Progenitor cell of endocrine pancreas (in vitro differentiated cells): ENCODE measurements around the gene NEK7. TPM values are rescaled to one million over a fixed set of nuclear protein-coding genes. Genes with fewer than 3 reads are reported as not detected.

Experiments used
- DNase-seq: peaks from one replicate; pipeline ENCODE4 v3.0.0; 2021; ENCODE audit warnings: low spot score; ENCODE audit not compliant: unreplicated experiment
- H3K27ac Mint-ChIP-seq: 2 replicates; pipeline ENCODE4 v1.8.0; 2021; ENCODE audit warnings: mild to moderate bottlenecking, moderate library complexity, mixed read lengths
- H3K27me3 Mint-ChIP-seq: 2 replicates; pipeline ENCODE4 v1.8.0; 2021; ENCODE audit warnings: mixed read lengths
- H3K36me3 Mint-ChIP-seq: 2 replicates; pipeline ENCODE4 v1.8.0; 2022; ENCODE audit warnings: mixed read lengths; ENCODE audit not compliant: insufficient read depth
- H3K4me1 Mint-ChIP-seq: 2 replicates; pipeline ENCODE4 v1.8.0; 2021; ENCODE audit warnings: low read depth, mixed read lengths
- H3K4me3 Mint-ChIP-seq: 2 replicates; pipeline ENCODE4 v1.8.0; 2021; ENCODE audit warnings: low read depth, mild to moderate bottlenecking, moderate library complexity, mixed read lengths
- H3K9me3 Mint-ChIP-seq: 2 replicates; pipeline ENCODE4 v1.8.0; 2021; ENCODE audit warnings: low read depth, mixed read lengths
- CTCF ChIP-seq: fragments of 200-600 bp; sonication (generic); IDR thresholded peaks from one replicate; pipeline ENCODE4 v1.5.0; 2021; ENCODE audit warnings: antibody characterized with exemption, mild to moderate bottlenecking; ENCODE audit not compliant: unreplicated experiment
- total RNA-seq: library from RNA; stranded (reverse); gene quantifications from 2 replicates; pipeline ENCODE4 v1.2.1, GENCODE V29; 2021

The NEK7 gene
- total RNA-seq, 1 donor from 2014 or later: 25.9 TPM

- Mint-ChIP-seq H3K27me3 (no peaks in the 10 kb centered on the region), H3K4me1 (peaks cover 2% of the 10 kb centered on the region), H3K9me3 (peaks cover 4% of the 10 kb centered on the region), H3K4me3 (no peak overlapping the region), H3K36me3 (no peaks in the 10 kb centered on the region), H3K27ac (no peak overlapping the region)
- DNase-seq: no peak
- TF ChIP-seq CTCF: no peak
Observed at GRCh38 chr1:198333744-198334143, 176.9 kb downstream of the NEK7 start.

- Mint-ChIP-seq H3K27ac (no peak overlapping the region), H3K4me1 (peaks cover 2% of the 10 kb centered on the region), H3K4me3 (no peak overlapping the region), H3K27me3 (no peaks in the 10 kb centered on the region), H3K9me3 (peaks cover 4% of the 10 kb centered on the region), H3K36me3 (no peaks in the 10 kb centered on the region)
- TF ChIP-seq CTCF: no peak
- DNase-seq: no peak
Observed at GRCh38 chr1:198335663-198336062, 178.9 kb downstream of the NEK7 start.

GRCh38 chr1:198337886-198338285 is 181.1 kb downstream of the NEK7 start:
- Mint-ChIP-seq H3K4me3 (no peak overlapping the region), H3K9me3 (peaks cover 4% of the 10 kb centered on the region), H3K4me1 (no peaks in the 10 kb centered on the region), H3K36me3 (no peaks in the 10 kb centered on the region), H3K27ac (no peak overlapping the region), H3K27me3 (no peaks in the 10 kb centered on the region)
- TF ChIP-seq CTCF: no peak
- DNase-seq: no peak

- TF ChIP-seq CTCF: no peak
- no peak overlapping the region for H3K4me3 Mint-ChIP-seq
Observed at GRCh38 chr1:198340139-198340538, 183.3 kb downstream of the NEK7 start.

GRCh38 chr1:198346178-198346577 is 189.4 kb downstream of the NEK7 start:
- Mint-ChIP-seq H3K4me3 (no peak overlapping the region), H3K9me3 (no peaks in the 10 kb centered on the region), H3K27me3 (no peaks in the 10 kb centered on the region), H3K27ac (no peak overlapping the region), H3K4me1 (peaks cover 3% of the 10 kb centered on the region), H3K36me3 (no peaks in the 10 kb centered on the region)
- no peak for DNase-seq
- no peak for TF ChIP-seq CTCF

More at GRCh38 chr1:198340139-198340538, 183.3 kb downstream of the NEK7 start:
- Mint-ChIP-seq H3K27me3 (no peaks in the 10 kb centered on the region), H3K36me3 (no peaks in the 10 kb centered on the region), H3K27ac (no peak overlapping the region), H3K9me3 (peaks cover 4% of the 10 kb centered on the region), H3K4me1 (no peaks in the 10 kb centered on the region)
- no peak for DNase-seq
